ENCODE measurements around the gene CCT6A.
"Not testable (repeated sequence)": the region's sequence is repeated elsewhere in the genome, so short reads cannot be mapped to it uniquely, and the experiment has no call there.

CCT6A gene

DNA sequence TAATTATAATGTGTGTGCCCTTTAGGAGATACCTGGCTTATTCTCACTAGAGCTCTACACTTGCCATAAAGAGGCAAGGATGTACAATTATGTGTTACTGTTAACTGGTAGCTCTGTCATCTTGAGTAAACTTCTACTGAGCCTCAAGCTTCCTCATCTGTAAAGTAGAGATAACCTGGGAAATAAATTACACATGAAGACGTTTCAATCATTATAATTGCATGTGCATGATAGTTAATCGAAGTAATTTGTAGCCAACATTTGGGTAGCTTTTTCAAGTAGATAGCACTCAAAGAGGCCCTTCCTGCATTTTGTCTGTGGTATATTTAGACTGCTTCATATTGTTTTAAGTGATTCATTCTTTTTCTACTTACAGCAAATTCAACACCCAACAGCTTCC lies 2.4 kb downstream of the CCT6A start:
- DNase-seq = no peak

DNA sequence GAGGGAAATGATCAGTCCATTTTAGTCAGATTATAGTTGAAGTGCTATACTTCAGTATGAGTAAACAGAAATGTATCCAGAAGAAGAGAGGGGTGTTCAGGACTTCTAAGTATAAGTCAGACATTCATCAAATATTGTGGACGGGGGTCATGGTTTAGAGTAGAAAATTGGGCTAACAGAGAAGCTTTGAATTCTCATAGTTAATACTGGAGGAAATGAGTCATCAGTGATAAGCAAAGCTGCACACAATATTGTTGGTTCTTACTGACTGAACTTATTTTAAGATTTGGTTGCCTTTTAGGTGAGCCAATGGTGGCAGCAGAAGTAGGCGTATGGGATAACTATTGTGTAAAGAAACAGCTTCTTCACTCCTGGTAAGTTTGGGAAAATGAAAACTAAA lies 10.8 kb downstream of the CCT6A start:
- no peak for DNase-seq

GRCh38 chr7:56063500-56063881 lies 11.9 kb downstream of the CCT6A start:
- DNase-seq = no peak

- DNase-seq = peak; percentile 90
Observed at GRCh38 chr7:56063882-56064625, 12.5 kb downstream of the CCT6A start, which contains the start of gene SUMF2. Gene SUMF2, plus strand, starts transcription at chr7:56064286. Its CDS starts 26 bp downstream, at chr7:56064312.

- DNase-seq = not testable (repeated sequence)
Observed at GRCh38 chr7:56066376-56066775, 14.8 kb downstream of the CCT6A start.

- peak; percentile 74 for DNase-seq
Observed at GRCh38 chr7:56074371-56074791, 22.8 kb downstream of the CCT6A start.

DNA sequence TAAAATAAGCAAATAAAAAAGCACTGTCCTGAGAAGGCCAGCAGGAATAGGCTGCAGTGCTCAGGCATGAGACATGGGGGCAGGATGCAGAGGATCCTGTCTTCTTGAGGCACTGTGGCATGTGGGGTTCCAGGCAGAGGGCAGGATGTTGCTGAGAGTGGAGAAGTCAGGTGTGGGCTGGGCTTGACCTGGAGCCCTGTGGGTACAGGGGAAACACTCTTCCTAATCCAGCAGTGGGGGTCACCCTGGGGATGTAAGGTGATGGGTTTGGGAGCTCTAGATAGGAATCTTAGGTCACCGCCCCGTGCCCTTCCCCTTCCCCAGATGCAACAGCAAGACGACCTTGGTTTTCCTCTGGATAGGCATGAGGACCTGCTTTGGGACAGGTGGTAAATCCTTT lies 26.1 kb downstream of the CCT6A start:
- no peak for DNase-seq

DNA sequence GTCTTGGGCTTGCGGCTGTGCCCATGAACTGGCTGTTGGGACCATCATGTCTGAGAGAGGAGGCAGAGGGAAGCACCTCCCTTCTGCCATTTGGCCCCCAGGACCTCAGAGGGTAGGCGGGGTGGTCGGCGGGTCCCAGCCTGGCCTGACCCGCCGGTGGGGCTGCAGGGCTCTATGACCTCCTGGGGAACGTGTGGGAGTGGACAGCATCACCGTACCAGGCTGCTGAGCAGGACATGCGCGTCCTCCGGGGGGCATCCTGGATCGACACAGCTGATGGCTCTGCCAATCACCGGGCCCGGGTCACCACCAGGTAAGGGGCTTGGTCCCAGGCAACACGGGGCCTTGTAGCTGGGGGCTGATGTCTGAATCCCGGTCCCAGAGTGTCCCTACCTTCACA lies 26.6 kb downstream of the CCT6A start:
- DNase-seq = no peak

DNA sequence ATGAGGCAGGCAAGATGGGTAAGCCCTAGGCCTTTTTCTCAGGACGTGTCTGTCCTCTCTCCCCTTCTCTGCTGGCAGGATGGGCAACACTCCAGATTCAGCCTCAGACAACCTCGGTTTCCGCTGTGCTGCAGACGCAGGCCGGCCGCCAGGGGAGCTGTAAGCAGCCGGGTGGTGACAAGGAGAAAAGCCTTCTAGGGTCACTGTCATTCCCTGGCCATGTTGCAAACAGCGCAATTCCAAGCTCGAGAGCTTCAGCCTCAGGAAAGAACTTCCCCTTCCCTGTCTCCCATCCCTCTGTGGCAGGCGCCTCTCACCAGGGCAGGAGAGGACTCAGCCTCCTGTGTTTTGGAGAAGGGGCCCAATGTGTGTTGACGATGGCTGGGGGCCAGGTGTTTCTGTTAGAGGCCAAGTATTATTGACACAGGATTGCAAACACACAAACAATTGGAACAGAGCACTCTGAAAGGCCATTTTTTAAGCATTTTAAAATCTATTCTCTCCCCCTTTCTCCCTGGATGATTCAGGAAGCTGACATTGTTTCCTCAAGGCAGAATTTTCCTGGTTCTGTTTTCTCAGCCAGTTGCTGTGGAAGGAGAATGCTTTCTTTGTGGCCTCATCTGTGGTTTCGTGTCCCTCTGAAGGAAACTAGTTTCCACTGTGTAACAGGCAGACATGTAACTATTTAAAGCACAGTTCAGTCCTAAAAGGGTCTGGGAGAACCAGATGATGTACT lies 28.1 kb downstream of the CCT6A start:
- DNase-seq = no peak

GRCh38 chr7:56080726-56081435 lies 29.3 kb downstream of the CCT6A start:
- DNase-seq = not testable (repeated sequence)

- DNase-seq = no peak
Observed at GRCh38 chr7:56081626-56082340, 30.2 kb downstream of the CCT6A start.

GRCh38 chr7:56083150-56083785 lies 31.7 kb downstream of the CCT6A start:
- no peak for DNase-seq

DNA sequence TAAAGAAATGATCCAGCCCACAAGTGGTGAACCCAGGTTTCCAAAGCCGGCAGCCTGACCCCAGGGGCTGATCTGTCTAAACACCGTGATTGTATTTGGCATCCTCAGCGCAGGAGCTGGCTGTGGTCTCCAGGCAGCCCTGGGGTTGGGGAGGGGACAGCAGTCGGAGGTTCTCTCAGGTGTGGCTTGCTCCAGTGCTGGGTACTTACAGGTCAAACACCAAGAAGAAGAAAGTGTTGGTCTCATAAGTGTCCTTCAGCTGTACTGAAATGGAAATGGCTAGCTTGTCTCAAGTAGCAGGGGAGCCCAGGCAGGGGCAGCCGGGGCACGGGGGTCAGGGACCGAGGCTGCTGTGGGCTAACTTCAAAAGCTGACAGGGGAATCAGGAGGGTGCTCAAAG lies 35.2 kb downstream of the CCT6A start:
- DNase-seq = no peak

DNA sequence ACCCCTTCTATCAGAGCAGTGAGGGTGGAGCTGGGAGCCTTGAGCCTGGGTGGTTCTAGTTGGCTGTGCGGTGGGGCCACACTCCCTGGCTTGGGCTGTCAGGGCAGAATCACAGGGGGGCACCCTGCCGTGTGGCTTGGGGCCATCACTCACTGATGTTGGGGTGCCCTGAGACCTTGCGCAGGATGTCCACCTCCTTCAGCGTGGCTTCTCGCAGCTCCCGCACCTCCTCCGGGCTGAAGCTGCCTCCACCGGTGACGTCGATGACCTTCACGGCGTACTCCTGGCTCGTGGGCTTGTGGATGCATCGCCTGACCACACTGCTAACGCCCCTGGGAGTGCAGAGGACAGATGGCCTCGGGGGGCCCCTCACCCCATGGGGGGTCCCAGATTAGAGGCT lies 35.9 kb downstream of the CCT6A start:
- no peak for DNase-seq

DNA sequence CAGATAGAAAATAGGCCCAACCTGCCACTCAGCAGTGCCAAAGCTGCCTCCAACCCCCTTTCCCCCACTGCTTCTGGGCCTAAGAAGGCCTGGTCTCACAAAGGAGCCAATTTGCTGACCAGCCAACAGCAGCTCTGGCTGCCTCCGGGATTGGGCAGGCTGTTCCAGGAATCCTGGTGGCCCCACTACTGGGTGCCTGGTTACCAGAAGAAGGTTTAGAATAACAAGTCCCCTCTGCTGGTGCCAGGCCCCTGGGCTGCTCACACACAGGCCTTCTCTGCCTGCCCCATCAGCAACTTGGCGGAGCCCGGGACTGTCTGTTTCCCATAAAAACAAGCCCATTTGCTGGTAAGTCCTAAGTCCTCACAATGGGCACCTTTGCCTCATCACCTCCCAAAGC lies 40.0 kb downstream of the CCT6A start:
- DNase-seq = no peak

- DNase-seq = not testable (repeated sequence)
Observed at GRCh38 chr7:56092388-56092787, 40.8 kb downstream of the CCT6A start.

DNA sequence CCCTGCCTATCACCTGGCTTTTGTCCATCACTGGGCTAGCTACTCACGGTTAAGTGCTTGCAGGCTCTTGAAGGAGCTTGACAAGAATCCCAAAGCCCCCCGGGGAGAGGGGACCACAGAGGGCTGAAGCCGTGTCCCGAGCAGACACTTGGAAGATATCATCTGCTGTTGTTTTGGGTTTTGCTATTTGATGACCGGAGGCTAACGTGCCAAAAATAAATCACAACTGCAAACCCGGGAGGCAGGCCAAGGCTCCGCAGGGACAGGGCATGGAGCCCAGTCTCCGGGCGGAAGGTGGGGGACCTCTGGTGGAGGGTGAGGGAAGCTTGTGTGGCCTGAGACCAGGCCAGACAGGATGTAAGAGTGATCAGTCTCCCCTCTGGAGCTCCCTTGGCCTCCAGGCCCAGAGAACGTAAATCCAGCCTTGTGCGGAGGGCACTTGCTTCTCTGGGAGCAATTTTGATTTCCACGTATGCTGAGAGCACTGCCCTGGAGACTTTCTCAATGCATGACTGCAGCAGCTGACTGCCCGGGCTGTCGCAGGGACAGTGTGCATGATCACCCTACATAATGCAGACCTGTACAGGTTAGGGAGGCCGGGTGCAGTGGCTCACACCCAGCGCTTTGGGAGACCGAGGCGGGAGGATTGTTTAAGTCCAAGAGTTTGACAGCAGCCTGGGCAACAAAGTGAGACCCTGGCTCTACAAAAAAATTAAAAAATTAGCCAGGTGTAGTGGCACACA lies 41.4 kb downstream of the CCT6A start, which contains the start of gene PHKG1:
PHKG1 (minus strand) TSS at position 164 of the 743 bp plus-strand sequence. CDS start 4,011 bp downstream, outside the sequence.
- no peak for DNase-seq

DNA sequence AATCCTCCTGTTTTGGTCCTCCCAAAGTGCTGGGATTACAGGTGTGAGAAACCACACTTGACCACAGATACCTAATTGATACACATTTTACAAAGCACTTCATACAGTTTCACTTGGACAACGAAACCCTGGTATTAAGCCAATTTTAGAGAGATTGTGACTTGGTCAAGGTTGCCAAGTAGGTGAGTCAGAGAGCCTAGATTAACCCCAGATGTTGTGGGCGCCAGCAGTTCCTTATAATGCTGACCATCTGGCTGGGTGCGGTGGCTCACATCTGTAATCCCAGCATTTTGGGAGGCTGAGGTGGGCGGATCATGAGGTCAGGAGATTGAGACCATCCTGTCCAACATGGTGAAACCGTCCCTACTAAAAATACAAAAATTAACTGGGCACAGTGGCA lies 46.1 kb downstream of the CCT6A start:
- no peak for DNase-seq

- not testable (repeated sequence) for DNase-seq
Observed at GRCh38 chr7:56098187-56099008, 46.8 kb downstream of the CCT6A start.

GRCh38 chr7:56099653-56100052 lies 48.1 kb downstream of the CCT6A start:
- no peak for DNase-seq

DNA sequence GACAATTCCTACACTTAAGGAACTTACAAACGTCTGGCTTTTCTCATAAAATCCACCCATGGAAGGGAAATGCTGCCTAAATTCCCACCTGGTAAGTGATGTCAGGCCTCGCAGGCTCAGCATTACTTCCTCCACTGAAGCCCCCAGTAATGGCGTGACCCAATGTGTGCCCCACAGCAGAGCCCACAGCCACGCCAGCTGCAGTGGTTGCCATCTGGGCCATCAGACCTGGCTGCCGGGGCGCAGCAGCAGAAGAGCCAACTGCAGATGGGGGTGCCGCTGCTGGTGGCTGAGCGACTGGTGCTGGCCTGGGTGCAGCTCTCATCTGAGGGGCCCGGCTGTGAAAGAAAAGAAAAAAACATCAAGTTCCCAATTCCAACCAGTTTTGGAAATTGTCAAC lies 52.6 kb downstream of the CCT6A start:
- not testable (repeated sequence) for DNase-seq

All from CD4-positive, alpha-beta T cell treated with Interleukin-12 subunit alpha and Interleukin-12 subunit beta, for 1 hour (primary cell).